ENCODE data around the gene TMEM132D. TPM values are rescaled to one million over a fixed set of nuclear protein-coding genes. Genes with fewer than 3 reads are reported as not detected.

Gene TMEM132D
- total RNA-seq (2012; rRNA removed): not detected in 2 replicates
- polyA plus RNA-seq (2012; rRNA removed): not detected in 2 replicates
- polyA plus RNA-seq (2012; cell fraction: cytosol; rRNA removed): not detected in 2 replicates
- not detected in 2 replicates for polyA plus RNA-seq (2012; cell fraction: nucleus; rRNA removed; ENCODE audit: low replicate concordance)
- Bru-seq, nascent RNA: percentile 0 among the genes with signal in this experiment
- percentile 0 among the genes with signal in this experiment for BruChase-seq, experiment 1, labeled RNA remaining after a 6-hour chase
- BruChase-seq, experiment 2, labeled RNA remaining after a 2-hour chase: percentile 0 among the genes with signal in this experiment
- long read RNA-seq: 0 reads

DNA sequence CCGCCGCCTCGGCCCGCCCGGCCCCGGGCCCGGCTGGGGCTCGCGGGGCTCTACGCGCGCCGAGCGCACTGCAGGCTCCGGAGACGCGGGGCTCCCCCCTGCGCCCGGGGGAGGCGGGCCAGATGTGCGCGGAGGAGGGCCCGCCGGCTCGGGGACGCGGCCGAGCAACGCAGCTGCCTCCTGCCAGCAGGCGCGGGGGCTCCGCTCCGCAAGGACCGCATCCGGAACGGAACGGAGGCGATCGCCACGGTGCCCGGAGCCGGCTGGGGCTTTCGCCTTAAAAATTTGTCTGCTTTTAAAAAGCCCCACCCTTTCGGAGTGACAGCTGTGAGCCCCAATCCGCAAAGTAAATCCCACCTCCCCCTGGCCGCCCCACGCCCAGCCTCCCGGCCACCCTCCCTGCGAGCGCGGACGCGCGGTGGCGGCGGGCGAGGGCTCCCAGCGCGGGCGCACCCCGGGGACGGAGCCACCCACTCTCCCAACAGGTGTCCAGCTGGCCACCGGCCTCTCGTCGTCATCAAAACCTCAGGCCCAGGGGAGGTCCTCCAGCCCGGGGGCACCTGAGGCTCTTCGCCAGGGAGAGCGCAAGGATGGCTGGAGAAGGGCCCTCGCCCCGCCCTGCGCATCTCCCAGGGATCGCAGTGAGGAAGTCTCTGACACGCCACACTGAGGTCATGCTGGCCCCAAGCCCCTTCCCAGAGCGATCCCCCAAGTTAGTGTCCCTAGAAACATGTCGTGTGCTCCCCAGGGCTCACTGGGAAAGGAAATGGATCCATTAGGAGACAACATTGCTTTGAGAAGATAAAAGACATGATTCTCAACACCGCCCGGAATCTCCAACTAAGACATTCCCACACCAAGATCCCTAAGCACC, at the start of gene TMEM132D:
TSS of gene TMEM132D (minus strand) at position 70 of the 874 bp plus-strand sequence.
- no peak within 1 kb of the TSS for H3K9ac ChIP-seq (ENCODE audit: low read depth, low read length)
- no peak within 1 kb of the TSS for H2AK9ac ChIP-seq (replicated peaks; ENCODE audit: low read depth, low read length, poor library complexity)
- dilution Hi-C loops (cut with HindIII; ENCODE audit: low sequenced_read_pairs, unreplicated experiment) (no loop called here), in situ Hi-C loops (cut with MboI; ENCODE audit: low sequenced_read_pairs) (no loop called here), intact Hi-C loops (cut with micrococcal nuclease) (no loop called here)
- ChIA-PET POLR2A (ENCODE audit: unreplicated experiment) (no interaction called here), CTCF (no interaction called here)
- no peak within 1 kb of the TSS for H3K14ac ChIP-seq (replicated peaks; ENCODE audit: low read depth, low read length)
- no peak within 1 kb of the TSS for H3K56ac ChIP-seq (ENCODE audit: extremely low read depth, insufficient read depth, low read length)
- no peak within 1 kb of the TSS for H3K23ac ChIP-seq (ENCODE audit: low read depth, low read length)
- 6% methylated on average over 21 of the region's 77 CpGs; no CpG with 5 or more reads in 1 of the 2 experiments for WGBS, 2 experiments (ENCODE audit: extremely low coverage in 2 of 2, insufficient read length in 1 of 2)
- H3K9me1 ChIP-seq (ENCODE audit: insufficient read depth, low read length): no peaks in the 10 kb centered on the region
- no peaks in the 10 kb centered on the region for H3K27me3 ChIP-seq (ENCODE audit: control insufficient read depth, insufficient read depth, low read length)
- H2BK15ac ChIP-seq (ENCODE audit: low read depth, low read length): no peak within 1 kb of the TSS
- no peak within 1 kb of the TSS for H2AFZ ChIP-seq (replicated peaks; ENCODE audit: low read length, poor library complexity)
- H3K4me3 ChIP-seq (ENCODE audit: insufficient read depth, low read depth, low read length): no peak within 1 kb of the TSS
- H3K18ac ChIP-seq (ENCODE audit: low read depth, low read length): no peak within 1 kb of the TSS
- no peaks in the 10 kb centered on the region for H3K4me1 ChIP-seq (ENCODE audit: control insufficient read depth, insufficient read depth, low read length)
- H2BK120ac ChIP-seq (ENCODE audit: low read depth, low read length): no peak within 1 kb of the TSS
- H2AK5ac ChIP-seq (ENCODE audit: low read depth, low read length): no peak within 1 kb of the TSS
- no peak within 1 kb of the TSS for H3K4me2 ChIP-seq (ENCODE audit: low read depth, low read length)
- no peak within 1 kb of the TSS for H3K27ac ChIP-seq (ENCODE audit: insufficient read depth, low read length)
- no peaks in the 10 kb centered on the region for H4K20me1 ChIP-seq (ENCODE audit: insufficient read depth, low read length)
- DNase-seq (no peak), ATAC-seq (ENCODE audit: low read depth) (no peak)
- H3K4ac ChIP-seq (ENCODE audit: low read depth, low read length): no peak within 1 kb of the TSS
- BruUV-seq (replicated peaks): no TSS peak
- no peak within 1 kb of the TSS for H4K91ac ChIP-seq (ENCODE audit: insufficient read depth, low read depth, low read length)
- no peak within 1 kb of the TSS for H4K5ac ChIP-seq (ENCODE audit: low read depth, low read length)
- no peaks in the 10 kb centered on the region for H3K36me3 ChIP-seq (ENCODE audit: control insufficient read depth, insufficient read depth, low read length)
- no peaks in the 10 kb centered on the region for H3K79me1 ChIP-seq (ENCODE audit: low read depth in 1 of 2, low read length in 2 of 2)
- peaks cover 36% of the 10 kb centered on the region for H3K9me3 ChIP-seq (ENCODE audit: control insufficient read depth, insufficient read depth, low read length)
- no peak within 1 kb of the TSS for H4K8ac ChIP-seq (ENCODE audit: low read depth in 2 of 2, low read length in 2 of 2)
- H2BK5ac ChIP-seq (ENCODE audit: low read depth, low read length, poor library complexity, severe bottlenecking): no peak within 1 kb of the TSS
- no peak within 1 kb of the TSS for H2BK20ac ChIP-seq (ENCODE audit: low read depth, low read length)
- TF ChIP-seq POLR2A (IDR thresholded peaks at IDR 0.05; ENCODE audit: low read depth, low read length): no peak
- no peak for TF ChIP-seq ELK1 (IDR thresholded peaks at IDR 0.05; ENCODE audit: borderline replicate concordance, low read depth, low read length)
- TF ChIP-seq SMC3 (IDR thresholded peaks at IDR 0.05; ENCODE audit: low read depth, low read length): no peak
- no peak for TF ChIP-seq CTCF (conservative IDR thresholded peaks at IDR 0.05; ENCODE audit: low read depth, low read length)
- TF ChIP-seq MXI1 (IDR thresholded peaks at IDR 0.05; ENCODE audit: borderline replicate concordance, low read depth, low read length): no peak
- TF ChIP-seq USF2 (IDR thresholded peaks at IDR 0.05; ENCODE audit: low read depth, low read length): no peak
- no peak for TF ChIP-seq NFE2L2 (IDR thresholded peaks at IDR 0.05; ENCODE audit: low read depth, low read length)
- no peak for TF ChIP-seq CEBPB (IDR thresholded peaks at IDR 0.05; ENCODE audit: low read depth, low read length)
- TF ChIP-seq MAFK (IDR thresholded peaks at IDR 0.05; ENCODE audit: low read depth, low read length): no peak
- no peak for TF ChIP-seq RFX5 (IDR thresholded peaks at IDR 0.05; ENCODE audit: low read depth, low read length)
- TF ChIP-seq MAZ (IDR thresholded peaks at IDR 0.05; ENCODE audit: borderline replicate concordance, low read depth, low read length): no peak
- no peak for TF ChIP-seq FOS (IDR thresholded peaks at IDR 0.05; ENCODE audit: low read depth, low read length)
- no peak for TF ChIP-seq RCOR1 (IDR thresholded peaks at IDR 0.05; ENCODE audit: insufficient replicate concordance, low read length)
